Retinal pigment epithelial cell (primary cell): ENCODE measurements around the gene NARS2.

ENCODE experiments used
- DNase-seq: peaks from one replicate; pipeline ENCODE4 v3.0.0-alpha.2; 2010; ENCODE audit warnings: low read depth
- H3K4me3 ChIP-seq: 2 replicates; pipeline ENCODE4 v1.5.1; 2011; ENCODE audit warnings: mild to moderate bottlenecking, low read length, control low read depth, moderate library complexity
- TF ChIP-seq, protein P1 (sequence below): conservative IDR thresholded peaks from 2 replicates; pipeline ENCODE4 v1.5.1; 2011; ENCODE audit warnings: low read depth, low read length, control low read depth, inconsistent platforms

Gene NARS2

DNA sequence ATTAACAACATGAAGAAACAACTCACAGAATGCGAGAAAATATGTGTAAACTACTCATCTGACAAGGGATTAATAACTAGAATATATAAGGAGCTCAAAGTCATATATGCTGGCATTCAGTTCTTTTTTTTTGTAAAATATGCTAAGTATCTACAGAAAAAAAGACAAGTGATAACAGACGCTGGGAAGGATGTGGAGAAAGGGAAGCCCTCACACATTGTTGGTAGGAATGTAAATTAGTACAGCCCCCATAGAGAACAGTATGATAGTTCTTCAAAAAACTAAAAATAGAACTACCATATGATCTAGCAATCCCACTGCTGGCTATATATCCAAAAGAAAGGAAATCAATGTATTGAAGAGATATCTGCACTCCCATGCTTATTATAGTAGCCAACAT, 170.9 kb downstream of the NARS2 start:
- H3K4me3 ChIP-seq: no peak overlapping the region
- DNase-seq: no peak
- TF ChIP-seq, protein P1, sequence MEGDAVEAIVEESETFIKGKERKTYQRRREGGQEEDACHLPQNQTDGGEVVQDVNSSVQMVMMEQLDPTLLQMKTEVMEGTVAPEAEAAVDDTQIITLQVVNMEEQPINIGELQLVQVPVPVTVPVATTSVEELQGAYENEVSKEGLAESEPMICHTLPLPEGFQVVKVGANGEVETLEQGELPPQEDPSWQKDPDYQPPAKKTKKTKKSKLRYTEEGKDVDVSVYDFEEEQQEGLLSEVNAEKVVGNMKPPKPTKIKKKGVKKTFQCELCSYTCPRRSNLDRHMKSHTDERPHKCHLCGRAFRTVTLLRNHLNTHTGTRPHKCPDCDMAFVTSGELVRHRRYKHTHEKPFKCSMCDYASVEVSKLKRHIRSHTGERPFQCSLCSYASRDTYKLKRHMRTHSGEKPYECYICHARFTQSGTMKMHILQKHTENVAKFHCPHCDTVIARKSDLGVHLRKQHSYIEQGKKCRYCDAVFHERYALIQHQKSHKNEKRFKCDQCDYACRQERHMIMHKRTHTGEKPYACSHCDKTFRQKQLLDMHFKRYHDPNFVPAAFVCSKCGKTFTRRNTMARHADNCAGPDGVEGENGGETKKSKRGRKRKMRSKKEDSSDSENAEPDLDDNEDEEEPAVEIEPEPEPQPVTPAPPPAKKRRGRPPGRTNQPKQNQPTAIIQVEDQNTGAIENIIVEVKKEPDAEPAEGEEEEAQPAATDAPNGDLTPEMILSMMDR: no peak

GRCh38 chr11:78402847-78403246, 171.8 kb downstream of the NARS2 start:
- TF ChIP-seq, protein P1: no peak
- DNase-seq: no peak
- no peak overlapping the region for H3K4me3 ChIP-seq

DNA sequence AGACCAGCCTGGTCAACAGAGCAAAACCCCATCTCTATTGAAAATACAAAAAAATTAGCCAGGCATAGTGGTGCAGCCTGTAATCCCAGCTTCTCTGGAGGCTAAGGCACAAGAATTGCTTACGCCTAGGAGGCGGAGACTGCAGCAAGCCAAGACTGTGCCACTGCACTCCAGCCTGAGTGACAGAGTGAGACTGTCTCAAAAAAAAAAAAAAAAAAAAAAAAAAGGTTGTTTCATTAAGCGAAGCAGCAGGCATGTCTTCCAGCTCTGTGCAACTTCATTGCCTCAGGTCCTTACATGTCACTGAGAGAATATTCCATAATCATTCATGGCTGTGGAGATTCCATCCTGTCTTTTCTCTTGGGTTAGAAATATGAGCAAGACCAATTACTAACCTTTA, 174.0 kb downstream of the NARS2 start:
- TF ChIP-seq, protein P1: no peak
- H3K4me3 ChIP-seq: no peak overlapping the region

GRCh38 chr11:78400116-78400515, 174.5 kb downstream of the NARS2 start:
- DNase-seq: no peak
- TF ChIP-seq, protein P1: no peak

More for the DNA sequence above, 174.0 kb downstream of the NARS2 start:
- no peak for DNase-seq

GRCh38 chr11:78399136-78399535, 175.5 kb downstream of the NARS2 start:
- DNase-seq: no peak
- H3K4me3 ChIP-seq: no peak overlapping the region
- TF ChIP-seq, protein P1: no peak

More at GRCh38 chr11:78400116-78400515, 174.5 kb downstream of the NARS2 start:
- H3K4me3 ChIP-seq: no peak overlapping the region

- DNase-seq: no peak
- TF ChIP-seq, protein P1: no peak
- H3K4me3 ChIP-seq: no peak overlapping the region
Observed at GRCh38 chr11:78398715-78399114, 175.9 kb downstream of the NARS2 start.

DNA sequence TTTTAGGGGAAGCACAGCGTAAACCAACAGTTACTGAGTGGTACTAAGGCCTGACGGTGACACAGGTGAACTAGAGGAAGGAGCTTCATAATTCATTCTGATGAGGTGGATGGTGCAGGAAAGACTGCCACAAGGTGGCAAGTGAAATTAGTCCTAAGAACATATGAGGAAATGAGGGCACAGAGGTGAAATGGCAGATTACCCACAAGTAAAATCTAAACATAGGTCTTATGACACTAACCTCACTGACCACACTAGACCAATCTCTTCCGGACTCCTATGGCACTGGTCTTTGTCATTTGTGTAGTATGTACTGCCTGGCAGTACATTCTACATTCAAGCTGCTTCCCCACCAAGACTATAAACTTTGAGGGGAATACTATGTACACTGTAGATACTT, 177.3 kb downstream of the NARS2 start:
- no peak for DNase-seq
- TF ChIP-seq, protein P1: no peak
- no peak overlapping the region for H3K4me3 ChIP-seq
